ENCODE data around the gene MAP7D1. TPM values are rescaled to one million over a fixed set of nuclear protein-coding genes. Genes with fewer than 3 reads are reported as not detected.

MAP7D1 gene
- total and polyA plus RNA-seq, 2 donors from 2014 or later: 47.5 to 78.7 TPM

GRCh38 chr1:36165145-36165544 is 9.2 kb downstream of the MAP7D1 start:
- TF ChIP-seq CTCF (IDR thresholded peaks at IDR 0.05; ENCODE audit: borderline replicate concordance, extremely low read depth, insufficient read depth): no peak
- intact Hi-C loops (cut with DNase I): no loop called here
- DNase-seq: no peak
- no peaks in the 10 kb centered on the region for H3K9me3 ChIP-seq (ENCODE audit: control insufficient read depth in 2 of 3, insufficient read depth in 1 of 3, low read length in 3 of 3)
- peaks cover 0 to 2% (median 0%) of the 10 kb centered on the region in 3 donors for H3K36me3 ChIP-seq (ENCODE audit: control insufficient read depth in 2 of 3, insufficient read depth in 3 of 3, low read length in 3 of 3)
- H3K27ac ChIP-seq (ENCODE audit: low read depth in 2 of 2, low read length in 2 of 2): no peak overlapping the region
- no peak overlapping the region for H3K9ac ChIP-seq (ENCODE audit: low read length in 3 of 3)
- no peaks in the 10 kb centered on the region for H3K27me3 ChIP-seq (ENCODE audit: control insufficient read depth, insufficient read depth, low read length)
- H3K4me1 ChIP-seq (ENCODE audit: control insufficient read depth in 2 of 3, insufficient read depth in 2 of 3, low read depth in 1 of 3, low read length in 3 of 3): peaks cover 0 to 21% (median 19%) of the 10 kb centered on the region in 3 donors
- H3K4me3 ChIP-seq (ENCODE audit: low read length in 3 of 3): no peak overlapping the region
- FAIRE-seq: no peak

DNA sequence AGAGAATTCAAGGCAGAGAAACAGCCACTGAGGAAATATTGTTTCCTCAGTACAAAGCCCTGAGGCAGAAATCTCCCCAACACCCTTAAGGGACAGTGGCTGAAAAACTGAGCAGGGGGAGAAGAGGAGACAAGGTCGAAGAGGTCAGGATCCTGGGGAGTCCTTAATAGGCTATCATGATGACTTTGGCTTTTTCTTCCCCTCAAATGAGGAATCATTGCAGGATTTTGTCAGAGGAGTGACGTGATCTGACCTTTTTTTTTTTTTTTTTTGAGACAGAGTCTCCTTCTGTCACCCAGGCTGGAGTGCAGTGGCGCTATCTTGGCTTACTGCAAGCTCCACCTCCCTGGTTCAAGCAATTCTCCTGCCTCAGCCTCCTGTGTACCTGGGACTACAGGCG is 10.2 kb downstream of the MAP7D1 start:
- no peak for TF ChIP-seq CTCF (IDR thresholded peaks at IDR 0.05; ENCODE audit: borderline replicate concordance, extremely low read depth, insufficient read depth)
- H3K27ac ChIP-seq (ENCODE audit: low read depth in 2 of 2, low read length in 2 of 2): no peak overlapping the region
- peaks cover 0 to 16% (median 14%) of the 10 kb centered on the region in 3 donors for H3K4me1 ChIP-seq (ENCODE audit: control insufficient read depth in 2 of 3, insufficient read depth in 2 of 3, low read depth in 1 of 3, low read length in 3 of 3)
- H3K9ac ChIP-seq (ENCODE audit: low read length in 3 of 3): no peak overlapping the region
- H3K36me3 ChIP-seq (ENCODE audit: control insufficient read depth in 2 of 3, insufficient read depth in 3 of 3, low read length in 3 of 3): peaks cover 0 to 3% (median 0%) of the 10 kb centered on the region in 3 donors
- intact Hi-C loops (cut with DNase I): no loop called here
- H3K9me3 ChIP-seq (ENCODE audit: control insufficient read depth in 2 of 3, insufficient read depth in 1 of 3, low read length in 3 of 3): no peaks in the 10 kb centered on the region
- no peaks in the 10 kb centered on the region for H3K27me3 ChIP-seq (ENCODE audit: control insufficient read depth, insufficient read depth, low read length)
- no peak for FAIRE-seq
- no peak overlapping the region for H3K4me3 ChIP-seq (ENCODE audit: low read length in 3 of 3)
- DNase-seq: no peak

DNA sequence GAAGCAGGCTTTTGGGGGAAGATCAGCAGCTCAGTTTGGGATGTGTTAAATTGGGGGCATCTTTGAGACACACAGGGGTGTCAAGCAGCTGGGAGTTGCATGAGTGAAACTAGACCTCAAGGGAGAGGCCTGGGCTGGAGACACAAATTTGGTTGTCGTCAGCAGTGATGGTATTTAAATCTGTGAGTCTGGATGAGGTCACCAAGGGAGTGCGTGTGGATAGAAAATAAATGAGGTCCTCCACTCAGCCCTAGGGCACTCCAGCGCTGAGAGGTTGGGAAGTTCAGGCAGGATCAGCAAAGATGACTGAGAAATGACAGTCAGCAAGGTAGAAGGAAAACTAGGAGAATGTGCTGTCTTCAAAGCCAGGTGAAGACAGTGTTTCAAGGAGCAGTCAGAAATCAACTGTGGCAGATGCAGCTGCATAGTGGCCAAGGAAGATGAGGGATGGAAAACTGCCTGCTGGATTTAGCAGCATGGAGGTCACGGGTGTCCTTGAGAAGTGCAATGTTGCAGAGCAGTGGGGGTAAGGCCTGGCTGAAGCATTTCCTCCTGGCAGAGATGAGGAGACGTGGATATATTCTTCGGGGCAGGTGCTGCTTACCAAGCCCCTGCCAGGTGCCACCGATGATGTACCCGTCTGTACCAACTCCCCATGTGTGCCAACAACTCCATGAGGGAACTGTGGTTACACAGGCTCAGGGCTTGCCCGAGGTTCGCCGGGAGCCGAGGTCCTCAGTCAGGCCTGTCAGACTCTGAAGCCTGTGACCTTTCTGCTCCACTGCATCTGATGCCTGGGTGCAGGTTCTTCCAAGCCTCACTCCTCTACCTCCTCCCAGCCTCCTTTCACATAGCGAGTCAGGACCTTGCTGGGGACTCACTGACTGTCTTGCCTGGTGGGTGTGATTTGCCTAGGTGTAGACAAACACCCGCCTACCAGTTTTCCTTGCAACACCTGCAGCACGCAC is 11.3 kb downstream of the MAP7D1 start:
- peaks cover 0 to 9% (median 5%) of the 10 kb centered on the region in 3 donors for H3K4me1 ChIP-seq (ENCODE audit: control insufficient read depth in 2 of 3, insufficient read depth in 2 of 3, low read depth in 1 of 3, low read length in 3 of 3)
- no peak for TF ChIP-seq CTCF (IDR thresholded peaks at IDR 0.05; ENCODE audit: borderline replicate concordance, extremely low read depth, insufficient read depth)
- H3K9me3 ChIP-seq (ENCODE audit: control insufficient read depth in 2 of 3, insufficient read depth in 1 of 3, low read length in 3 of 3): no peaks in the 10 kb centered on the region
- H3K36me3 ChIP-seq (ENCODE audit: control insufficient read depth in 2 of 3, insufficient read depth in 3 of 3, low read length in 3 of 3): peaks cover 0 to 10% (median 5%) of the 10 kb centered on the region in 3 donors
- no peak overlapping the region for H3K9ac ChIP-seq (ENCODE audit: low read length in 3 of 3)
- no peak overlapping the region for H3K4me3 ChIP-seq (ENCODE audit: low read length in 3 of 3)
- H3K27me3 ChIP-seq (ENCODE audit: control insufficient read depth, insufficient read depth, low read length): no peaks in the 10 kb centered on the region
- no peak for DNase-seq
- H3K27ac ChIP-seq (ENCODE audit: low read depth in 2 of 2, low read length in 2 of 2): peak overlapping the region in 1 of 2 donors; percentile 4
- intact Hi-C loops (cut with DNase I): no loop called here
- no peak for FAIRE-seq
